Kidney (tissue), 14 donors: ENCODE results near the gene MEX3B. TPM values are rescaled to one million over a fixed set of nuclear protein-coding genes. Genes with fewer than 3 reads are reported as not detected.

Experiments used
- DNase-seq, 5 donors: peaks; one replicate each; pipeline ENCODE4 v3.0.0-alpha.2; 2013 to 2020
- FAIRE-seq: peaks from 2 replicates; lab custom pipeline; 2012; peaks lifted over from hg19 to GRCh38; lab: Jason Lieb, UNC
- H3K27ac ChIP-seq, 2 donors: one replicate each; pipeline ENCODE4 v1.7.0; 2013; ENCODE audit warnings: low read depth in 2 of 2, low read length in 2 of 2, inconsistent platforms in 1 of 2
- H3K27me3 ChIP-seq: one replicate; pipeline ENCODE4 v1.7.1; 2013; ENCODE audit warnings: low read length, inconsistent platforms; ENCODE audit not compliant: control insufficient read depth, insufficient read depth
- H3K36me3 ChIP-seq, 3 donors: one replicate each; pipeline versions ENCODE4 v1.7.0 to v1.7.1; 2013; ENCODE audit warnings: low read length in 3 of 3, control low read depth in 1 of 3, inconsistent platforms in 1 of 3; ENCODE audit not compliant: insufficient read depth in 3 of 3, control insufficient read depth in 2 of 3
- H3K4me1 ChIP-seq, 3 donors: one replicate each; pipeline versions ENCODE4 v1.7.0 to v1.7.1; 2013; ENCODE audit warnings: low read length in 3 of 3, inconsistent platforms in 1 of 3, low read depth in 1 of 3; ENCODE audit not compliant: control insufficient read depth in 2 of 3, insufficient read depth in 2 of 3
- H3K4me3 ChIP-seq, 3 donors: one replicate each; pipeline versions ENCODE4 v1.7.0 to v1.8.1; 2013; ENCODE audit warnings: low read length in 3 of 3, control low read depth in 1 of 3, inconsistent platforms in 1 of 3
- H3K9ac ChIP-seq, 3 donors: one replicate each; pipeline versions ENCODE4 v1.7.0 to v1.7.1; 2013; ENCODE audit warnings: low read length in 3 of 3, control low read depth in 1 of 3, inconsistent platforms in 1 of 3
- H3K9me3 ChIP-seq, 3 donors: one replicate each; pipeline versions ENCODE4 v1.7.0 to v1.7.1; 2013; ENCODE audit warnings: low read length in 3 of 3, control low read depth in 1 of 3, inconsistent platforms in 1 of 3; ENCODE audit not compliant: control insufficient read depth in 2 of 3, insufficient read depth in 1 of 3
- intact Hi-C: fragments of 100-400 bp; cut with DNase I; formaldehyde crosslinking; loops from one replicate; pipeline ENCODE4 v1.11.1; 2022
- polyA plus RNA-seq: library from polyadenylated mRNA; stranded (reverse); fragments of 350-450 nt; fragmentation: Illumina TruSeq; extraction: RNeasy Lipid Tissue Mini Kit (QIAGEN cat#74804); gene quantifications from one replicate; pipeline ENCODE4 v1.2.3, GENCODE V29; 2014; ENCODE audit warnings: low read depth, low replicate concordance; ENCODE audit not compliant: insufficient read depth
- total RNA-seq: library from RNA; stranded (reverse); fragmentation: NEBNext Ultra II Directional; extraction: Animal tissue kit (Norgen Biotek cat#: 25700); gene quantifications from one replicate; pipeline ENCODE4 v1.2.1, GENCODE V29; 2021
- TF ChIP-seq, protein P1 (sequence below): IDR thresholded peaks from 3 replicates; pipeline ENCODE4 v1.5.1; 2012; ENCODE audit warnings: mild to moderate bottlenecking, moderate library complexity, borderline replicate concordance; ENCODE audit not compliant: insufficient read depth; ENCODE audit errors: extremely low read depth
- donor health status: control.
- donor health status: control.
- donor health status: control.
- donor health status: control.
- donor health status: control.
- donor health status: DM: yes; HTN: yes; CAD: no.
- donor health status: Normal renal cell carcinoma (clear cell type).

The MEX3B gene
- total and polyA plus RNA-seq, 2 donors from 2014 or later: 0.28 to 0.91 TPM

DNA sequence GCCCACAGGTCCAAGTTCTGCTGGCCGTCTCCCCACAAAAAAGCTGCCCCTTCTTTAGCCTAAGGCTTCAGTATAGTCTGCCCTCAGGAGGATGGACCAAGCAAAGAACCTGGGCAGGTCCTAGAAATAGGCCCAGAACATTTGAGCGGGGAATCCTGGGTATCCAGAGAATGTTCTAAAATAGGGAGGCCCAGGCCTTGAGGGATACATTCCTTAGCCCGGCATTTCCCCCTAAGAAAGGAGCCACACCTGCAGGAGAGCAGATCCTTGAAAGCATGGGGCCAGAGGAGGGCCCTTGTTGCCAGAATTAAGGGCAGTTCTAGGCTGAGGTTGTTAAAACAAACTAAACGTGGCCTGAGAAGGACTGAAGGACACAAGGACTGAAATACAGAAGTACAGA is 20.6 kb upstream of the MEX3B start:
- FAIRE-seq: no peak
- Histone ChIP-seq H3K36me3 (no peaks in the 10 kb centered on the region), H3K4me3 (no peak overlapping the region), H3K27ac (no peak overlapping the region), H3K9ac (no peak overlapping the region), H3K4me1 (no peaks in the 10 kb centered on the region), H3K27me3 (no peaks in the 10 kb centered on the region), H3K9me3 (no peaks in the 10 kb centered on the region)
- DNase-seq: no peak
- intact Hi-C loops: loop anchor here (10.0 kb wide), 1 partner anchor 58 kb away; no protein-coding TSS in a partner anchor
- TF ChIP-seq, protein P1, sequence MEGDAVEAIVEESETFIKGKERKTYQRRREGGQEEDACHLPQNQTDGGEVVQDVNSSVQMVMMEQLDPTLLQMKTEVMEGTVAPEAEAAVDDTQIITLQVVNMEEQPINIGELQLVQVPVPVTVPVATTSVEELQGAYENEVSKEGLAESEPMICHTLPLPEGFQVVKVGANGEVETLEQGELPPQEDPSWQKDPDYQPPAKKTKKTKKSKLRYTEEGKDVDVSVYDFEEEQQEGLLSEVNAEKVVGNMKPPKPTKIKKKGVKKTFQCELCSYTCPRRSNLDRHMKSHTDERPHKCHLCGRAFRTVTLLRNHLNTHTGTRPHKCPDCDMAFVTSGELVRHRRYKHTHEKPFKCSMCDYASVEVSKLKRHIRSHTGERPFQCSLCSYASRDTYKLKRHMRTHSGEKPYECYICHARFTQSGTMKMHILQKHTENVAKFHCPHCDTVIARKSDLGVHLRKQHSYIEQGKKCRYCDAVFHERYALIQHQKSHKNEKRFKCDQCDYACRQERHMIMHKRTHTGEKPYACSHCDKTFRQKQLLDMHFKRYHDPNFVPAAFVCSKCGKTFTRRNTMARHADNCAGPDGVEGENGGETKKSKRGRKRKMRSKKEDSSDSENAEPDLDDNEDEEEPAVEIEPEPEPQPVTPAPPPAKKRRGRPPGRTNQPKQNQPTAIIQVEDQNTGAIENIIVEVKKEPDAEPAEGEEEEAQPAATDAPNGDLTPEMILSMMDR: no peak

DNA sequence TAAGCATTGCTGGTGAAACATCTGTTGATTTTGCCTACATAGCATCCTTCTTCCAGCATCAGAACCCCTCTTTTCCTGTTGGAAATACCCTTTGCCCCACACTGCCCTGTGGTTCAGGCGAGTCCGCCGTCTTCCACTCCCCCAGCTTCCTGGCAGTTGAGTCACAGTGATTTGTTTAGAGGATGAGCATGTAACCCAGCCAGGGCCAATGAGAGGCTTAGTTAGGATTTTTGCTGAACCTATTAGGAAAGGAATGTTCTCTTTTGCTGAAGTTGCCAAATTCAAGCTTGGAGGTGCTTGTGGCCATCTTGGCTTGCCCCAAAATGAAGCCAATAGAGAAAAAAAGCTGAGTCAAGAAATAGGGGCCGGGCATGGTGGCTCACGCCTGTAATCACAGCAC is 19.0 kb upstream of the MEX3B start:
- DNase-seq (no peak), FAIRE-seq (no peak)
- no peaks in the 10 kb centered on the region for H3K27me3 ChIP-seq
- TF ChIP-seq, protein P1: no peak
- intact Hi-C loops: loop anchor here (10.0 kb wide), 1 partner anchor 60 kb away; no protein-coding TSS in a partner anchor
- H3K4me1 ChIP-seq: no peaks in the 10 kb centered on the region
- no peak overlapping the region for H3K4me3 ChIP-seq
- H3K9ac ChIP-seq: no peak overlapping the region
- H3K36me3 ChIP-seq: no peaks in the 10 kb centered on the region
- H3K27ac ChIP-seq: no peak overlapping the region
- H3K9me3 ChIP-seq: no peaks in the 10 kb centered on the region

DNA sequence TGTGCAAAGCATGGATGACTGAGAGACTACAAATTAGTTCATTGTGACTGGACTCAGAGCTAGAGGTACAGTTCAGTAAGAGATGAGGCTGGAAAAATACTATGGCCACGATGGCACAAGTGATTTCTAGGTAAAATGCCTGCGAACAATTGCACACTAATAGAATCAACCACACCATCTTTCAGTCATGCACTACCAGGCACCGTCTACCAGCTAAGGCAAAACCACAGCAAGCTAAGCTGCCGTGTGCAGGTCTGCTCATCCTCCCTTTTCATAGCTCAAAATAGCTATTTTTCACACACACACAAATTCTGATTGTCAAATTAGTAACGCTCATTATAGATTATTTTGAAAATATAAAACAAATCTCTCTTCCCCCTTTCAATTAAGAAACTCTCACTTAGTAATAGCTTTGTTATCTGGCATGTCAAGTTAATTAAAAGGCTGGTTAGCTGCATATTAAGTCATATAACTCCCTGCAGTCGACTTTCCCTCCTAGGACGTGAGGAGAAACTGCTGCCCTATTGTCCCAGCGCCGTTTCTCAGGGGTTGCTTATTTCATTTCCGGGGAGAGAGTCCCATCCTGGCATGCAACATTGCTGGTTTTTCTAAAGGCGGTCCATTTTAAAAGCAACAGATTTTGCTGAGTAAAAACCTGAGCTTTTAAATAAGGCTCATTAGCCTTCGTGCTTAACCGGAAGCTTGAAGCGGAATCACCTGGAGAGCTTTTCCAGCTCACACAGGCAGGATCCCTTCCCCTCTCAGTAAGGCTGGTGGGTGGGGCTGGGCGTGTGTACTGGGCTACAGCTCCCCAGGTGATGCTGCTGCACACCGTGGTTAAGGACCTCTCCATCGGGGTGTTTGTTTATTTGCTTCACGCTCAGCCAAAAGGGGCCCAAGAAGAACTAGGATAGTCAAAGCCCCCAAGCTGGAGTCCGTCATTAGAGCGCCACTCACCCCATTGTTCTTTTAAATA is 16.9 kb upstream of the MEX3B start:
- TF ChIP-seq, protein P1: no peak

More for the DNA sequence above, 16.9 kb upstream of the MEX3B start:
- intact Hi-C loops: loop anchor here (10.0 kb wide), 1 partner anchor 62 kb away; no protein-coding TSS in a partner anchor
- no peak overlapping the region for H3K9ac ChIP-seq
- DNase-seq (no peak), FAIRE-seq (no peak)
- no peak overlapping the region for H3K27ac ChIP-seq
- H3K4me3 ChIP-seq: no peak overlapping the region
- no peaks in the 10 kb centered on the region for H3K4me1 ChIP-seq
- no peaks in the 10 kb centered on the region for H3K9me3 ChIP-seq
- H3K27me3 ChIP-seq: no peaks in the 10 kb centered on the region
- H3K36me3 ChIP-seq: no peaks in the 10 kb centered on the region
